Measurements from ENCODE around the gene RNU6-7. TPM values are rescaled to one million over a fixed set of nuclear protein-coding genes. Genes with fewer than 3 reads are reported as not detected.

Gene RNU6-7
- total and polyA plus RNA-seq, 10 of the 15 experiments (the other 5 are each of a cell fraction or from before 2014, with no cell fraction given) = not detected

DNA sequence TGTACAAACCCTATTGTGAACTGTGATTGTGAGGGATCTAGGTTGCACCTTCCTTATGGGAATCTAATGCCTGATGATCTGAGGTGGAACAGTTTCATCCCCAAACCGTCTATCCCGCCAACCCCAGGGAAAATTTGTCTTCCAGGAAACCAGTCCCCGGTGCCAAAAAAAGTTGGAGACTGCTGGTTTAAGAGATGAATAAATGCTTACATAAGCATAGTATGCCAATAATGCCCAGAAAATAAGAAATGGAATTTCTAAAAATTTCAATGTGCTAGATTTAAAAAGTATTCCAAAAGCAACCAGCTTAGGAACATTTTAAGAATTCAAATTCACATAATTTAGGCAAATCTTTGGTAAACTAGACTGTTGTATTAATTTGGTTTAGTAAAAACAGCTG, 6.6 kb downstream of the RNU6-7 start:
- no peaks in the 10 kb centered on the region for H3K79me2 ChIP-seq (ENCODE audit: control insufficient read depth, insufficient read depth, low read length)
- RAD21 ChIA-PET (ENCODE audit: unreplicated experiment) = interaction anchor here (0.6 kb wide), 1 partner anchor 10 kb away, joined by 3 read pairs; no protein-coding TSS in a partner anchor
- intact Hi-C loops (cut with micrococcal nuclease; ENCODE audit: unreplicated experiment) (no loop called here), in situ Hi-C loops (cut with MboI) (no loop called here)
- TF ChIP-seq ZNF622 (IDR thresholded peaks at IDR 0.05) = no peak
- no peak overlapping the region for H2AFZ ChIP-seq (ENCODE audit: control insufficient read depth, low read depth, low read length)
- no peaks in the 10 kb centered on the region for H3K36me3 ChIP-seq (ENCODE audit: control insufficient read depth in 2 of 2, insufficient read depth in 2 of 2, low read length in 1 of 2)
- H3K27ac ChIP-seq (ENCODE audit: control insufficient read depth, insufficient read depth) = no peak overlapping the region
- WGBS (ENCODE audit: insufficient coverage, insufficient replicate concordance, low lambda C conversion rate, missing lambda C conversion rate) = 39% methylated on average over 3 of the region's 3 CpGs
- H4K20me1 ChIP-seq (ENCODE audit: control insufficient read depth, insufficient read depth) = no peaks in the 10 kb centered on the region
- no peak for ATAC-seq
- no peak overlapping the region for H3K9ac ChIP-seq (ENCODE audit: control insufficient read depth, insufficient read depth, low read length)
- no peak for DNase-seq (ENCODE audit: low read depth, low spot score)
- POLR2A ChIA-PET = no interaction called here
- peaks cover 20% of the 10 kb centered on the region for H3K4me1 ChIP-seq (ENCODE audit: control insufficient read depth, insufficient read depth, low read length)
- H3K27me3 ChIP-seq (replicated peaks in 1 of 2; ENCODE audit: control insufficient read depth in 2 of 2, insufficient read depth in 2 of 2, low read length in 1 of 2) = no peaks in the 10 kb centered on the region
- no peak overlapping the region for H3K4me3 ChIP-seq
- no peak overlapping the region for H3K4me2 ChIP-seq (ENCODE audit: control insufficient read depth, insufficient read depth)
- SMC1A ChIA-PET (ENCODE audit: uncharacterized antibody, unreplicated experiment) = interaction anchor here (0.6 to 4.3 kb wide), 5 partner anchors 11 to 135 kb away, joined by 3 to 22 read pairs (median 6); no protein-coding TSS in a partner anchor
- no peak for FAIRE-seq
- no TSS peak for BruUV-seq (replicated peaks)
- CTCF ChIA-PET = interaction anchor here (0.9 to 2.9 kb wide), 4 partner anchors 10 to 175 kb away, joined by 3 to 10 read pairs (median 3); no protein-coding TSS in a partner anchor
- H3K9me3 ChIP-seq (replicated peaks; ENCODE audit: control insufficient read depth, insufficient read depth, low read length) = no peaks in the 10 kb centered on the region

DNA sequence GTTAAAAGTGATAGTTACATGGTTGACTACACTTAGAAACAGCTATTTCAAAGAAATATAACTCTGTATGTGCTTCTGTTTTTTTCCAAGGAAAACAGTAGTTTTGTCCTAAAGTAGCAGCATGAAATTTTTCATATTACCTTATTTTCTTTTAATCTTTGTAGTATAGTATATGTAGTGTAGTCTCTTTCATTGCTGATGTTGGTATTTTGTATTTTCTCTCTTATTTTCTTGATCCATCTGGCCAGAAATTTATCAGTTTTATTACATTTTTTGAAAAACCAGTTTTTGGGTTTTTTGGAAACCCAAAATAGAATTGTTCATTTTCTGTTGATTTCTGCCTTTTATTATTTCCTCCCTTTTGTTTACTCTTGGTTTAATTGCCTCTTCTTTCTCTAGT, 7.6 kb downstream of the RNU6-7 start:
- POLR2A ChIA-PET = no interaction called here
- ATAC-seq = no peak
- SMC1A ChIA-PET (ENCODE audit: uncharacterized antibody, unreplicated experiment) = interaction anchor here (0.7 to 4.3 kb wide), 6 partner anchors 11 to 136 kb away, joined by 3 to 22 read pairs (median 4); no protein-coding TSS in a partner anchor
- H3K4me1 ChIP-seq (ENCODE audit: control insufficient read depth, insufficient read depth, low read length) = peaks cover 14% of the 10 kb centered on the region; the same call in 1 of the 2 replicates
- FAIRE-seq = no peak
- intact Hi-C loops (cut with micrococcal nuclease; ENCODE audit: unreplicated experiment) = no loop called here
- no peaks in the 10 kb centered on the region for H3K9me3 ChIP-seq (replicated peaks; ENCODE audit: control insufficient read depth, insufficient read depth, low read length)
- H4K20me1 ChIP-seq (ENCODE audit: control insufficient read depth, insufficient read depth) = no peaks in the 10 kb centered on the region
- no peak overlapping the region for H3K9ac ChIP-seq (ENCODE audit: control insufficient read depth, insufficient read depth, low read length)
- in situ Hi-C loops (cut with MboI) = no loop called here
- no peak overlapping the region for H3K4me3 ChIP-seq
- RAD21 ChIA-PET (ENCODE audit: unreplicated experiment) = no interaction called here
- no TSS peak for BruUV-seq (replicated peaks)
- no peak overlapping the region for H3K4me2 ChIP-seq (ENCODE audit: control insufficient read depth, insufficient read depth)
- no peak for DNase-seq (ENCODE audit: low read depth, low spot score)
- no peaks in the 10 kb centered on the region for H3K27me3 ChIP-seq (replicated peaks in 1 of 2; ENCODE audit: control insufficient read depth in 2 of 2, insufficient read depth in 2 of 2, low read length in 1 of 2)
- no peak overlapping the region for H3K27ac ChIP-seq (ENCODE audit: control insufficient read depth, insufficient read depth)
- CTCF ChIA-PET = interaction anchor here (0.9 to 1.3 kb wide), 3 partner anchors 11 to 174 kb away, joined by 3 read pairs; no protein-coding TSS in a partner anchor
- H3K79me2 ChIP-seq (ENCODE audit: control insufficient read depth, insufficient read depth, low read length) = no peaks in the 10 kb centered on the region
- H3K36me3 ChIP-seq (ENCODE audit: control insufficient read depth in 2 of 2, insufficient read depth in 2 of 2, low read length in 1 of 2) = no peaks in the 10 kb centered on the region
- no peak overlapping the region for H2AFZ ChIP-seq (ENCODE audit: control insufficient read depth, low read depth, low read length)
- TF ChIP-seq CHD4 (IDR thresholded peaks at IDR 0.05) (no peak), RELA (IDR thresholded peaks at IDR 0.05; ENCODE audit: borderline replicate concordance, partially characterized antibody) (no peak), FOS (IDR thresholded peaks at IDR 0.05; ENCODE audit: borderline replicate concordance, extremely low read depth, insufficient read length) (no peak), ZNF274 (IDR thresholded peaks at IDR 0.05; ENCODE audit: insufficient read depth, insufficient read length) (no peak), MYC (IDR thresholded peaks at IDR 0.05; ENCODE audit: insufficient read depth, insufficient read length, insufficient replicate concordance, low read length, severe bottlenecking) (no peak), SREBF2 (IDR thresholded peaks at IDR 0.05; ENCODE audit: low read length) (no peak)
- TF ChIP-seq, protein P1, sequence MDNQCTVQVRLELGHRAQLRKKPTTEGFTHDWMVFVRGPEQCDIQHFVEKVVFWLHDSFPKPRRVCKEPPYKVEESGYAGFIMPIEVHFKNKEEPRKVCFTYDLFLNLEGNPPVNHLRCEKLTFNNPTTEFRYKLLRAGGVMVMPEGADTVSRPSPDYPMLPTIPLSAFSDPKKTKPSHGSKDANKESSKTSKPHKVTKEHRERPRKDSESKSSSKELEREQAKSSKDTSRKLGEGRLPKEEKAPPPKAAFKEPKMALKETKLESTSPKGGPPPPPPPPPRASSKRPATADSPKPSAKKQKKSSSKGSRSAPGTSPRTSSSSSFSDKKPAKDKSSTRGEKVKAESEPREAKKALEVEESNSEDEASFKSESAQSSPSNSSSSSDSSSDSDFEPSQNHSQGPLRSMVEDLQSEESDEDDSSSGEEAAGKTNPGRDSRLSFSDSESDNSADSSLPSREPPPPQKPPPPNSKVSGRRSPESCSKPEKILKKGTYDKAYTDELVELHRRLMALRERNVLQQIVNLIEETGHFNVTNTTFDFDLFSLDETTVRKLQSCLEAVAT (IDR thresholded peaks at IDR 0.05) = no peak
- TF ChIP-seq, protein P2, sequence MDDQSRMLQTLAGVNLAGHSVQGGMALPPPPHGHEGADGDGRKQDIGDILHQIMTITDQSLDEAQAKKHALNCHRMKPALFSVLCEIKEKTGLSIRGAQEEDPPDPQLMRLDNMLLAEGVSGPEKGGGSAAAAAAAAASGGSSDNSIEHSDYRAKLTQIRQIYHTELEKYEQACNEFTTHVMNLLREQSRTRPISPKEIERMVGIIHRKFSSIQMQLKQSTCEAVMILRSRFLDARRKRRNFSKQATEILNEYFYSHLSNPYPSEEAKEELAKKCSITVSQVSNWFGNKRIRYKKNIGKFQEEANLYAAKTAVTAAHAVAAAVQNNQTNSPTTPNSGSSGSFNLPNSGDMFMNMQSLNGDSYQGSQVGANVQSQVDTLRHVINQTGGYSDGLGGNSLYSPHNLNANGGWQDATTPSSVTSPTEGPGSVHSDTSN (IDR thresholded peaks at IDR 0.05; ENCODE audit: insufficient replicate concordance, low read depth, low read length) = no peak
- TF ChIP-seq, protein P3, sequence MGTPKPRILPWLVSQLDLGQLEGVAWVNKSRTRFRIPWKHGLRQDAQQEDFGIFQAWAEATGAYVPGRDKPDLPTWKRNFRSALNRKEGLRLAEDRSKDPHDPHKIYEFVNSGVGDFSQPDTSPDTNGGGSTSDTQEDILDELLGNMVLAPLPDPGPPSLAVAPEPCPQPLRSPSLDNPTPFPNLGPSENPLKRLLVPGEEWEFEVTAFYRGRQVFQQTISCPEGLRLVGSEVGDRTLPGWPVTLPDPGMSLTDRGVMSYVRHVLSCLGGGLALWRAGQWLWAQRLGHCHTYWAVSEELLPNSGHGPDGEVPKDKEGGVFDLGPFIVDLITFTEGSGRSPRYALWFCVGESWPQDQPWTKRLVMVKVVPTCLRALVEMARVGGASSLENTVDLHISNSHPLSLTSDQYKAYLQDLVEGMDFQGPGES (IDR thresholded peaks at IDR 0.05) = no peak

Data from GM12878 (cell line).